HG03066 (cell line): ENCODE measurements around the gene KANK4.

Experiments used
- ATAC-seq: cut with Tn5 transposase; IDR thresholded peaks from one replicate; pipeline ENCODE4 v1.9.1; 2021; ENCODE audit warnings: low read depth; ENCODE audit not compliant: unreplicated experiment

The KANK4 gene

GRCh38 chr1:62213075-62213914 lies 105.9 kb downstream of the KANK4 start:
- no peak for ATAC-seq

- no peak for ATAC-seq
Observed at GRCh38 chr1:62212411-62212810, 106.8 kb downstream of the KANK4 start.

DNA sequence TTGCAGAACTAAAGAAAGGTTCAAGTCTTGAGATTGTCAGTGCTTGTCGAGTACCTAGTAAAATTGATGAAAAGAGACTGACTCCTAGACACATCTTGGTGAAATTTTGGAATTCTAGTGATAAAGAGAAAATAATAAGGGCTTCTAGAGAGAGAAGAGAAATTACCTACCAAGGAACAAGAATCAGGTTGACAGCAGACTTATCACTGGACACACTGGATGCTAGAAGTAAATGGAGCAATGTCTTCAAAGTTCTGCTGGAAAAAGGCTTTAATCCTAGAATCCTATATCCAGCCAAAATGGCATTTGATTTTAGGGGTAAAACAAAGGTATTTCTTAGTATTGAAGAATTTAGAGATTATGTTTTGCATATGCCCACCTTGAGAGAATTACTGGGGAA lies 108.3 kb downstream of the KANK4 start:
- ATAC-seq = no peak

- no peak for ATAC-seq
Observed at GRCh38 chr1:62209931-62210595, 109.2 kb downstream of the KANK4 start.

DNA sequence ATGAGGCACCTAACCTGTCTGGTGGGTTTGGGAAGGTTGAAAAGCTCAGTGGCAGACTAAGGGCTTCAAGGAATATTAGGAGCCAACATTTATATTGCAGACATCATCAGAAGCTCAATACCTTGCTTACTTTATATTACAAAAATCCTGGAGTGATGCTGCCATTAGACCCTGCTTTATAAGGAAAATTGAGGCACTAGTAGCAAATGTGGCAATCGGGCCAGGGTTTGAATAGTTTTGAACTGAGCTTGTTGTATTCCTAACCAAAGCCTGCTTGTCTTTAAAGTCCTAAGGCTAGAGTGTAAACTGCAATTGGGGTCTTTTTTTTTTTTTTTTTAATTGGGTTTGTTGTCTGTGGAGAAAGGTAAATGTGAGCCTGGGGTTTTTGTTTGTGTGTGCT lies 110.3 kb downstream of the KANK4 start:
- ATAC-seq = no peak

DNA sequence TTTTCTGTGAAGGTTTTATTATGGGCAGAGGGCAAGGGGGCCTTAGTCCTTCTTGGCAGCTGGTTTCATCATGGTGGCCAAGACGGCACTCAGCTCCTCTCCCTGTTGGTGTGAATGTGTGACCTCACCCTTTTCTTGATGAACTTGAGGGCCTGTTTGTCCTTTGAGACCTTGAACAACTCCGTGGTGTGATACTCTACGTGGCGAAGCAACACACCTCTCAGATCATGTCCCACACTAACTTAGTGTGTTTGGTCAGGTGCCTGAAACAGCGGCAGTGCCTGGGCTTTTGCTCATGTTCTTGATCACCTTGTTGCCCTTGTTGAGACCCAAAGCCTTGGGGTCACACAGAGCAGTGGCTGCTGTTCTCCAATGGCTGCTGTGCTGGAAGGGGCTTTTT lies 111.1 kb downstream of the KANK4 start:
- no peak for ATAC-seq

DNA sequence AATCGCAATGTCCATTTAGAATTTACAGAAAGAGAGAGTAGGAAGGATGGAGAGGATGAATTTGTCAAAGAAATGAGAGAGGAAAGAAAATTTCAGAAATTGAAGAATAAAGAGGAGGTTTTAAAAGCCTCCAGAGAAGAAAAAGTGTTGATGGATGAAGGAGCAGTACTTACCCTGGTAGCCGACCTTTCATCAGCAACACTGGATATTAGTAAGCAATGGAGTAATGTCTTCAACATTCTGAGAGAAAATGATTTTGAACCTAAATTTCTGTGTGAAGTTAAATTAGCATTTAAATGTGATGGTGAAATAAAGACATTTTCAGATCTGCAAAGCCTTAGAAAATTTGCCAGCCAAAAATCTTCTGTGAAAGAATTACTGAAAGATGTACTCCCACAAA lies 112.0 kb downstream of the KANK4 start:
- no peak for ATAC-seq

DNA sequence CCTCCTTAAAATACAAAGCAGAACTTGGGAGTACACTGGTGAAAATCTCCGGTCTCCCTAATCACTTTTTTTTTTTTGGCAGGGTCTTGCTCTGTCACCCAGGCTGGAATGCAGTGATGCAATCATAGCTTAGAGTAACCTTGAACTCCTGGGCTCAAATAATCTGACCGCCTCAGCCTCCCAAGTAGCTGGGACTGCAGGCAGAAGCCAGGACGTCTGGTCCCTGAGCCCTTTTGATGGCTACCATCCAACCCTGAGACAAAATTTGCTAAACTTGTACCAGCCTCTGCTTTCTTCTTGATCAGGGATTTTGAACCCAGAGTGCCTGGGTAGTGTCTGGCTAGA lies 120.5 kb downstream of the KANK4 start:
- no peak for ATAC-seq

- ATAC-seq = no peak
Observed at GRCh38 chr1:62198069-62198780, 121.0 kb downstream of the KANK4 start.

GRCh38 chr1:62196086-62196690 lies 123.0 kb downstream of the KANK4 start:
- ATAC-seq = no peak

- ATAC-seq = no peak
Observed at GRCh38 chr1:62194651-62195544, 124.3 kb downstream of the KANK4 start, which contains the start of gene L1TD1. Gene L1TD1 (plus strand): TSS chr1:62194849. CDS start chr1:62206629, 11,780 bp downstream.

GRCh38 chr1:62188111-62188510 lies 131.1 kb downstream of the KANK4 start:
- no peak for ATAC-seq

DNA sequence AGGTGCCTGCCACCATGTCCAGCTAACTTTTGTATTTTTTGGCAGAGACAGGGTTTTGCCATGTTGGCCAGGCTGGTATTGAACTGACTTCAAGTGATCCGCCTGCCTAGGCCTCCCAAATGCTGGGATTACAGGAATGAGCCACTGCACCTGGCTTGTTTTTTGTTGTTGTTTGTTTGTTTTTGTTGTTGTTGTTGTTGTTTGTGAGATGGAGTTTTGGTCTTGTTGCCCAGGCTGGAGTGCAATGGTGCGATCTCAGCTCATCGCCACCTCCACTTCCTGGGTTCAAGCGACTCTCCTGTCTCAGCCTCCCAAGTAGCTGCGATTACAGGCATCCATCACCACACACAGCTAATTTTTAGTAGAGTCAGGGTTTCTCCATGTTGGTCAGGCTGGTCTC lies 131.7 kb downstream of the KANK4 start:
- no peak for ATAC-seq
